HL-60 (cell line): ENCODE measurements around the gene SHLD1.

Experiments
- CTCF ChIP-seq: IDR thresholded peaks from one replicate; pipeline ENCODE4 v1.5.1; 2011; ENCODE audit warnings: low read length, control low read depth, inconsistent platforms; ENCODE audit not compliant: insufficient read depth
- POLR2AphosphoS5 ChIP-seq: IDR thresholded peaks from 2 replicates; pipeline ENCODE4 v1.6.1; 2012; ENCODE audit warnings: low read depth
- REST ChIP-seq: IDR thresholded peaks from 2 replicates; pipeline ENCODE4 v1.6.1; 2012; ENCODE audit warnings: low read depth; ENCODE audit not compliant: insufficient replicate concordance

- TF ChIP-seq CTCF (no peak), REST (no peak), POLR2AphosphoS5 (no peak)
Observed at GRCh38 chr20:5871459-5872410, 121.5 kb downstream of the SHLD1 start.
